HuH-7.5 (cell line): ENCODE results near the gene SERINC2.

ENCODE experiments used
- DNase-seq: peaks from one replicate; pipeline ENCODE4 v3.0.0; 2011; ENCODE audit warnings: low spot score

SERINC2 gene

DNA sequence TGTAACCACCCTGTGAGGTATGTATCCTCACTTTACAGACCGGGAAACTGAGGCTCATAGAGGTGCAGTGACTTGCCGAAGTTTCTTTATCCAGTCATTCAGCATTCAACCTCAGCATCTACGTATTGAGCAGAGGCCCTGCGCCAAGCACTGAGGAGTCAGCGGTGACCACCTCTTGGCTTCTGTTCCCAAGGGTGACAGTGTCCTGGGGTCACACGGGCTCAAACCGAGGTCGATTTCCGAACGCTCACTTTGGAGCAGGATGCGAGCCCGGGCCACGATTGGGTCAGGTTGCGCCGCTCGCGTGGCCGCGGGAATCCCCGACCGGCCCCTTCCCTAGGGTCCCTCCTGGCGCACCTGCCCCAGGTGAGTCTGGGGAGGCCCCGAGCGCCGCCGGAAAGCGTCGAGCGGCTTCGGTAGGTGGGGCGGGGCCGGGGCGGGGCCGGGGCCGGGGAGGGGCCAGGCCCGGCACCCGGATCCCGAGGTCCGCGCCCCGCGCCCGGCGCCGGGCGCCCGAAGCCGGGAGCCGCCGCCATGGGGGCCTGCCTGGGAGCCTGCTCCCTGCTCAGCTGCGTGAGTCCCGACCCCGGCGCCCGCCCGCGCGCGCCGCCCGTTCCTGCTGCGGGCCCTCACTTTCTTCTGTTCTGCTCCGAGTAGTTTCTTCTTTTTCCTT is at the start of gene SERINC2:
TSS of gene SERINC2 (plus strand) at position 482 of the 673 bp plus-strand sequence. CDS start at position 535, 53 bp downstream.
- DNase-seq: peak; percentile 59

DNA sequence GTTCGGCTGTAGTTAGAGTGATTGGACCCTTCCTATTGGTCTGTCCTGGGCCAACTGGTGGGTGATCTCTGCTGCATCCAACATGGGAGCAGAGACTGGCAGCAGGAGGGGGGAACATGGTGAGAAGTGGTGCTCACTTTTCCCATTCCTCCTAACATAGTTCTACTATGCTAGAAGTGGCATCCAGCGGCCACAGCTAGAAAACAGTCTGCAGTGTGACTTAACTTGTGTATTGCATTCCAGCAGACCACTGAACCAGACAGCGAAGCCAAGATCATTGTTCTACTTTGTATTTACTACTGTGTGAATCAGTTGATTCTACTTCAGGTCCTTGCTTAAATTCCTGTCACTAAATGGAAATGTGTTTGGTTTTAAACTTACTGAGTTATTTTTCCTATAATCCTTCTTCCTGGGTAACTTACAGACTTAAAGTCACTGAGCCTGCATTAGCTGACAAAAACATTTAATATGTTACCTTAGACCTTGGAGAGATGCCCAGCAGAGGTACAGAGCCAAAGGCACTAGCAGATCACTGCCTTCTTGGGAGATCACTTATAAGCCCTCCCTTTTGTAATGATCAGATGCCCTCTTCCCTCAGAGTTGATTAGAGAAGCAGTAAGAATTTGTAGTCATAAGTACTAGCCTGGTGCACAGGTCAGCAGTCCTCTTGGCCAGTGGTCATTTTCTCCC is 48.3 kb upstream of the SERINC2 start:
- DNase-seq: no peak

DNA sequence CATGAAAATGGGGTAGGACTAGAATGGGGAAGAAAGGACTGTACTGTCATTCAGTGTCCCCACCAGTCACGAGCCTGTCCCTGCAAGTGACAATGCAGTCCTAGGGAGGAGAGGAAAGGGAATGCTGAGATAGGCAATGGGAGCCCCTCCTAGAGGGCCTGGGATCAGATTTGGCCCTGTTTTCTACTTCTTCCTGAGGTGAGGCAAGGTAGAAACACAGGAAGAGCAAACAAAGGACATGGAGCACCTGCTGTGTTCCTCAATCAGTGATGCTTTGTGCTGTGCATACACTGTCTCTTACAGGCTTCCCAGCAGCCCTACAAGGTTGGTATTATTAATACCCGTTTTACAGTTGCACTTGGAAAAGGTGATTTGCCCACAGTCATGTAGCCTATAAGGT is 46.2 kb upstream of the SERINC2 start:
- DNase-seq: no peak

DNA sequence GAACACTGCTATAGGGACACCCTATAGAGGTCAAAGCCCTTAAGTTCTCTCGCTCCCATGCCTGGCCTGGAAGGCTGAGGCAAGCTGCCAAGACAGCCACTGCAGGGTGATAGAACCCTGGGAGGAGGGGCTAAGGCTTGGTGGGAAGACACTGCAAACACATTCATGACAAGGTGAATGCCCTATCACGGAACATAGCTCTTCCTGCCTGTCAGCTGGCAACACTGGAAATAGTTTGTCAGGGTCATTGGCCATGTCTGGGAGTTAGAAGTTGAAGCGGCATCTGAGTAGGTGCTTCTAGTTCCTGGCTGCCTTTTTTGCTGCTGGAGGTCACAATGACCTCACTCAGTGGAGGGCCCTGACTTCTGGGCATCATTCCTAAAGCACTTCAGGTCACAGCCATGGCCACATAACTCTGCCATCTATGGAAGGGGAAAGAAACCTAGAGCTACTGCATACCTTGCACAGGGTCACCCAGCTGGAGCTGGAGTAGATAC is 44.4 kb upstream of the SERINC2 start:
- no peak for DNase-seq

DNA sequence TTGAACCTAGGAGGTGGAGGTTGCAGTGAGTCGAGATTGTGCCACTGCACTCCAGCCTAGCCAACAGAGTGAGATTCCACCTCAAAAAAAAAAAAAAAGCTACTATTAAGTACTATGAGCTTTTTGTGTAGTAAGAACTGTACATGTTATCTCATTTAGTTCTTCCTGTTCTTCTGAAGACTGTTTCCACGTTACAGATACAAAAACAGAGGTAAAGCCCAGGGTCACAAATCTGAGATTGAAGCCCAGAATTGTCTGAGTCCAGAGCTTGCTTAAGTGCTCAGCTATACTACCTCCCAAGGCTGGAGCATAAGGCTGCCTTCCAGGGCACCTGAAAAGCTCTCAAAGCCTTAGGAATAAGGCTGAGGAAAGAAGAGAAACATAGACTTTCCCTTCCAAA is 43.0 kb upstream of the SERINC2 start:
- DNase-seq: no peak

DNA sequence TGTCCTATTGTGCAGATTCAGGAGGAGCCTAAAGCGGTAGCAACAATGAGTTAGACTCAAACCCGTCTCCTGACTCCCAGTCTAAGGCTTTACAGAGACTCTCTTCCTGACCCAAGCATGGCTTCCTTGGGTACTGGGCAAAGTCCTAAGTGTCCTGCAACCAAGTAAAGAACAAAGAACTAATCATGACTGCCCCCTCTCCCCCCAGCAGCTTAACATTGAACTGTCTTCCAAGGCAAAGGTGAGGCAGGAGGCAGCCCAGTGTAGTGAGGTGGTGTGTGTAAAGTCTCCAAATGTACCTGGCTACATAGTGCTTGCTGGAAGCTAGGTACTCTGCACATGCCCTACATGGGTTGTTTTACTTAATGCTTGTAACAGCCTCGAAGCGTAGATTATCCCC is 42.4 kb upstream of the SERINC2 start:
- no peak for DNase-seq

DNA sequence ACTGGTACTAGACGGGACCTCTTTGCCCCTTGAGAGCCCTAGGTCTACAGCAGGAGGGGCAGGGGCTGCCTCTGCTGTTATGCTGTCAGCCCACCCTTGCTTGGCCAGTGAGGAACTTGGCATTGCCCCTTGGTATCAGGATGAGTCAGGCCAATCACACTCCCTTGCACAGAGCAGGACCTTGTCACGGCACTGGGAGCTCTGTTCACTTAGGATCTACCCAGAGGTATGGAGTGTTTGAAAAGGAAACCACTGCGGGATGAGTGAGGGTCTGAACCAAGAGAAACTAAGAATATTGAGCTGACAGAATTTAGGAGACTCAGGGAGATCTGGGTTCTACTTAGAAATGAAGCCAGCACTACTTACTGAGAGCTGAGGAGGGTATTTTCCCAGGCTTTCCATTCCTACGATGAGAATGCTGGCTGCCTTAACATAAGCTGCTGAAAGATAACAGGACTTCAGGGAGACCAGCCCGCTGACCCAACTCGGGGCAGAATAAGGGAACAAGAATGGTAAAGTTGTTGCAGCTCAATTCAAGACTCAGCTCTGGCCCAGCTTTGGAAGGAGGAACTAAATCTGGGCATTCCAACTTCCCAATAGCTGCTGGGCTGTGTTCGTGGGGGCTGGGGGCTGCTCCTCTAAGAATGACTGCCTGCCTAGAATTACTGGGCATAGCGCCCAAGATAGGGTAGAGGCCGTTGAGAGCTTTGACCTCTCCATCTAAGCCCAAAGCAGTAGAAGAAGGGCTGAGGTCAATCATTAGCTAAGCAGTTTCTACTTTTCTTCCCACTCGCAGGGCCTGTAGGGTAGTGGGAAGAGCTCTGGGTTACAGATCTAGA is 41.7 kb upstream of the SERINC2 start:
- DNase-seq: peak; percentile 43

DNA sequence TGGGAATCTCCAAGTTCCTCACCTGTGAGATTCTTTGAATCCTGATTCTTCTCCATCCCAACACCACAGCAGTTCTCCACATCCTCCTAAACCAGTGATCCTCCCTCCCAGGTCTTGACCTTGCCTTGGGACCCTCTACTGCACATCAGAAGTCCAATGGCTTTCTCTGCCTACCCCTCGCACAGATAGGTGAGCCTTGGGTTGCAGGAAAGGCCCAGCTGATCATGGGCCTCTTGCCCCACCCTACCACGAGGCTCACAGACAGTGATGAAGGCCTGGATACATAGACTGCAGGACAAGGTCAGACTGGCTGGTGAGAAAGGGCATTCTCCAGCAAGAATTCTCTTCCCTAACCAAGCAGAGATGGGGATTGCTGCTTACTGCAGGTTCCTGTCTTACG is 41.0 kb upstream of the SERINC2 start:
- DNase-seq: no peak

DNA sequence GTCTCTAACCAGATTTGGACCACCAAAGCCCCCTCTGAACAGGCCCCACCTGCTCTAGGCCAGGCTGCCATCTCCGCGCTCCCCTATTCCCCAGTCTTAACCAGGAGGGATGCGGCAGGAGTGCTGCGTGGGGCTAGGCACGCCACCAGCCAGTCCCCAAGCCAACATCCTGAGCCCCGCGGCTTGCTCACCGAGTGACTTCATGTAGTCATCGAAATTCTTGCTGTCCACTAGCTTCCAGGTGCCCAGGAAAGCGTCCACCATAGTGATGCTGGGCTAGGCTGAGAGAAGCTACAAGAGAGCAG is 40.3 kb upstream of the SERINC2 start:
- no peak for DNase-seq

DNA sequence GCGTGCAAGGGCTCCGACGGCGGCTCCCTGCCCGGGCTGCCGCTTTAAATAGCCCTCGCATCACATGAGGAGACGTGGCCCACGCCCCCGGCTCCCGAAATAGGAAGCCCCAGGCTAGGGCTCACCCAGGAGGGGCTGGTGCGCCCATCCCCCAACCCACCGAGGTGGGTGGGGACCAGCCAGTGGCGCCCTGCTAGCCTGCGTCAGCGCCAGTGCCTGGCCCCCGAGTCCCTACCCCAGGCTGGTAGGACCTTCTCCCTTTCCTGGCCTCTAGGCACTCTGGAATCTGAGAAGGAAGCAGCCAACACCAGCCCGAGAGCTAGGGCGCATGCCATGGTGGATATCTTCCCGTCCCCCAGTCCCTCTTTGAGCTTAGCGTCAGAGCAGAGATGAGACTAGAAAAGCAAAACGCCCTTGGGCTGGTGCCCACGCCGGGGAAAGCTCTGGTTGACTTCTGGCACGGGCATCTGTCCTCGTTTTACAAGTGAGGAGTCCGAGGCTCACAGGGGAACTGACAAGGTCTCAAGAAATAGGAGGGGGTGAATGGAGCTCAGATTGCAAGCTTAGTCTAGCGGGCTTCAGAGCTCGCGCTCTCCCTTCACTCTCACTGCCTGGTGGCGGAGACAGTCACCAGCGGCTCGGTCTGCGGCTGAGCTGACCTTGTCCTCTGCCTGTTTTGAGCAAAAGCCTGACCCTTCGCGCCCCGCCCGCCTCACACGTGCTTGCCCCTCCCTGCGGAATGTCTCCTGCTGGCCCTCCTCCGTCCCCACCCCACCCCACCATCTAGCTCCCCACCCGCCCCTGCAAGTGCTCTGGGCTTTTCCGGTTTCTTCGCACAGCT is 39.7 kb upstream of the SERINC2 start, which contains the start of gene FABP3:
TSS of gene FABP3 (minus strand) at position 21 of the 841 bp plus-strand sequence. CDS start 62 bp downstream, outside the sequence.
- DNase-seq: peak; percentile 63

DNA sequence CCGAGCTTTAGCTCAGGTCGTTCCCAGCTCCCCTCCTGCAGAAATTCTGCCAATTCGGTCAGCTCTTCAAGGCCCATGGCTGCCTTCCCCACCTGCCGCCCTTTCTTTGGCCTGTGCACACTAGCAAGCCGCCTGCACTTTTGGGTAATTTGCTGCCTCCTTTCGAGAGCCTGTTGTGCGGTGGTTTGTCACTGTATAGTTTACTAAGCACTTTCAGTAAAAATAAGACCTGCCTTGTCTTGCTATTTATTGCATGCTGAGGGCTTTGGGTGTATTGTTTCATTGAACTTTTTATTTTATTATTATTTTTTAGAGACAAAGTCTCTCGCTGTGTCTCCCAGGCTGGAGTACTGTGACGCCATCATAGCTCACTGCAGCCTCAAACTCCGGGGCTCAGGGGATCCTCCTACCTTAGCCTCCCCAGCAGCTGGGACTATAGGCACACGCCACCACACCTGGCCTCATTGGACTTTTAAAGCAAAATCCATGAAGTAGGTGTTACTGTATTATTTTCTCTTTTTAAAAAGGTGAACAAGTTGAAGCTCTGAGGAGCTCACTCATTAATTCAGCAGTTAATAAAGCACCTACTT is 39.0 kb upstream of the SERINC2 start:
- DNase-seq: no peak

DNA sequence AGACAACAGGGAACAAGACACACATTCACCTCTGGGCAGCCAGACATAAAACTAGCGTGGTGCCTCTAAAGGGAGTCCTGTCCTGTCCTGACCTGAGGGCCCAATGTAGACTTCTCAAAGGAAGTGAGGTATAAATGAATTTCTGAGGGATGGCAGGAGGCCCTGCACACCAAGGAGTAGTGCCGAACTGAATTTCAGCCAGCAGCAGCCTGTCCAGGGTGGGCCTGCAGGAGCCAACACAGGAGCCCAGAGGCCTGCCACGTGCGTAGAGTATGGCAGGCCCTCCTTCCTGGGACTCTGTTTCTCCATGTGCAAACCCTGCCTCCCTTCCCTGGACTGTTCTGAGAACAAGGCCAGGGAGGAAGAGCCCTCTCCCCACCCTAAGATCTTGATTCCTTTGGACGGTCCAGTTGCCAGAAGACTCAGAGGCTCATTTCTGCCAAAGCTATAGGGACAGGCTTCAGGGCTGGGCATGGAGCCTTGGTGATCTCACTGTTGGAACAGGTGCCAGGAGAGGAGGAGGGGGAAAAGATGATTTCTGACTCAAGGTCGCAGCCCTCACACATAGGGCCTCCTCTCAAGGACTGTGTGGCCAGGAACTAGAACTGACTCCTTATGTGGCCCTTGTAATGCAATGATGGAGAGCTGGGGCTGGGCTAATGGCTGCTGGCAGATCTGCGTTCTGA is 38.4 kb upstream of the SERINC2 start:
- no peak for DNase-seq

DNA sequence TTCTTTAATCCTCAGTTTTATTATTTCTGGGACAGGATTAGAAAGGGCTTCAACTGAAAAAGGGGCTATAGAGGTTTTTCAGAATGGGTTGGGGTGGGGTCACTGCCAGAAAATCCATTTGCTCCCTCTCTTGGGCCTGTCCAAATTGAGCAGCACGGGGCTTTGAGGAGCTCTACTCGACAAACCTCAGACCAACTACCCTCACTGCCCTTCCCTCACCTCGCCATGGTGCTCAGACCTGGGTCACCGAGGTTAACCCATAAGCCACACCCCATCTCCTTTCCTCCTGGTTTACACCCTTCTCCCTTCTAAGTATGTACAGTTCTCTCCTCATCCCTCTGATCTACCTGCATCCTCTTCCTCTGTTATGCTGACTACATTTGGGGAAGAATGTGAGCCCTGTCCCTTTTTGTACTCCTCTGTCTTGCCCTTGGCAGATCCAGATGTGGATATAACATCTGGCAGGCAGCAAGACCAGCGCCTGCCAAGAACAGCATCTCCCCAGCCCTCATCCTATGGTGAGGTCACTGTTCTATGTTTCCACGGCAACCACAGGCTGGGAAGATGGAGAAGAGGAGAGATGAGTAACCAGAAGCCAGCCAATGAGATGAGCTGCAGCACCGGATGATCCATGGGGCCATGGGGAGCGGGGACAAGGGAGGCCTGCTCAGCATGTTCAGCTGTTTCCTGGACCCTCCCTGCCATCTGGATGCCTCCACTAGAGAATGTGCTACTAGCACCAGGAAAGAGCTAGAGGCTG is 36.5 kb upstream of the SERINC2 start:
- DNase-seq: no peak

DNA sequence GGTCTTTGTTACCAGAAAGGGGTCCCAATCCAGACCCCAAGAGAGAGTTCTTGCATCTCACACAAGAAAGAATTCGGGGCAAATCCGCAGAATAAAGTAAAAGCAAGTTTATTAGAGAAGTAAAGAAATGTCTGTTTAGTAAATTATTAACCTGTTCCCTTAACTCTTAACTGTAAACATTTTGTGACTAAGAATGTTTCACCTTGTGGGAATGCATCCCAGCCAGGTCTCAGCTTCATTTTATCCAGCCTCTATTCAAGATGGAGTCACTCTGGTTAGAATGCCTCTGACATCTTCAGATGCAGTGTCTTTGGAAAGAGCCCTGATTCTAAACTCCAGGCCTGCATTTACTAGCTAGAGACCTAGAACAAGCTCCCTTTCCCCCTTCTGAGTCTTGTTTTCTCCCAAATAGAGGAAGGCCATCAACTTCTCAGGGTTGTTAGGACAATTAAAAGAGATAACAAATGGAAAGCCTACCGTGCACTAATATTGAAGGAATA is 35.6 kb upstream of the SERINC2 start:
- DNase-seq: no peak

DNA sequence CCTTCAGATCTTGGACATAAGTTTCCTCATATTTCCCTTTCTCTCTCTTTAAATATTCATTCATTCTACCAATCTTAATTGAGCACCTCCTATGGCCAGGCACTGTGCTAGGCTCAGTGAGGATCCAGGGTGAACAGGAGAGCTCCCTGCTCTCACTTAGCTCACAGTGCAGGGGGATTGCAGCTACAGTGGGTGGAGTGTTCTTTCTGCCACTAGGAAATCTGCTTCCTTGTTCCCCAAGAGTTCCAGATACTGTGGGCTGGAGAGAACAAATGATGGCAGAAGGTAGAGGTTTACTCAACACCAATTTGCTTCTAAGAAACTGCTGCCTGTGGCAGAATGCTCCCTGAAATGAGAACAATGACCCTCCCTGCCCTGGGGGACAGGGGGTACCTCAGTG is 35.0 kb upstream of the SERINC2 start:
- no peak for DNase-seq

DNA sequence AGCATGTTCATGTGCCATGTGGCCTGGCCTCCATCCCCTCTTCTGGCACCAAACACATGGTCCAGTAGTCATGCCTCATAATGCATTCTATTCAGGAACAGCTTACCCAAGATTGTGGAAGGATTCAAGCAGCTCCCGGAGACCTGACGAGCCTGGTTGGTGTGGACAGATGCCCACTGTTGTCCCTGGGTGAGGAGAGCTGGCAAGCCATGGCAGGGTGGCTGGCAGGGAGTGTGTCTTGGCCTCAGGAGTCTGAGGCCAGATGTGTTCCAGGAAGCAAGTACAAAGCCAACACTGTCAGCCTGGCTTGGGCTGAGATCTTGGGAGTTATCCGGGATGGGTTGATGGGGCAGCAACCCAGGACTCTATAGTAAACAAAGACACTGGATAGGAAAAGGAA is 32.8 kb upstream of the SERINC2 start:
- no peak for DNase-seq

DNA sequence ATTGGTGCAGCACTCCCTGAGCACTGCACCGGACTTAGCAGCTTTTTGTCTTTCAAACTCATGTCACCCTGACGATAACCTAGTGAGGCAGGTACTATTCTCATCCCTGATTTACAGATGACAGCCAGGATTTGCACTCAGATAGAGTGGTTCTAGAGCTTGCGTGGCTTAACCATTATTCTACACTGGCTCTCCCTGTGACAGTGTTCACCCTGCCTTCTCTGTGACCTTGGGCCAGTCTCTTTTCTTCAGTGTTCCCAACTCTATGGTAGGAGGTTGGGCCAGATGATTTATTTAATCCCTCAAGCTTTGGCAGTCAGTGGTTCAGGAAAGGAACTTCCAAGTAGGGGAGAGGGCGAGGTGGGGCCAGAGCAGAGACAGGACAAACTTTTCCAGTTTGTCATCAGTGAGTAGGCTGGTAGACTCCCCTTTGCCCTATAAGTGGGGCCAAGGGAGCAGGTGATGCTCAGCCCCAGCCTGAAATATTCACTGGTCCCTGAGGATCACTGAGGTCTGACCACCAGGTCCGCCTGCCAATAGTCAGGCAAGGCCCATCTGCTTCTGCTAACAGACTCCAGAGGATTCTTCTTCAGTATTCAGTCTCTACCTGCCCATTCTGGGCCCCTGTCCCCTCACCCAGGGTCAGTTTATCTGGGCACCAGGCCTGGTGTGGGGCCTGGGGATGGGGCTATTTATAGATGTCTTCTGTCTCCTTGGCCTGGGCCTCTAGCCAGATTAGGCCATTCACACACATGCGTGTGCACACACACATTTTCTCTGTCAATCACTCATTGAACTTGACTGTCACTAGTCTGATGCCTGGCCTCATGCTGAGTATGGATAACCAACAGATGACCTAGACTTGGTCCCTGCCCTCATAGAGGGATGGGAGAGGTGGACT is 31.4 kb upstream of the SERINC2 start:
- DNase-seq: no peak

DNA sequence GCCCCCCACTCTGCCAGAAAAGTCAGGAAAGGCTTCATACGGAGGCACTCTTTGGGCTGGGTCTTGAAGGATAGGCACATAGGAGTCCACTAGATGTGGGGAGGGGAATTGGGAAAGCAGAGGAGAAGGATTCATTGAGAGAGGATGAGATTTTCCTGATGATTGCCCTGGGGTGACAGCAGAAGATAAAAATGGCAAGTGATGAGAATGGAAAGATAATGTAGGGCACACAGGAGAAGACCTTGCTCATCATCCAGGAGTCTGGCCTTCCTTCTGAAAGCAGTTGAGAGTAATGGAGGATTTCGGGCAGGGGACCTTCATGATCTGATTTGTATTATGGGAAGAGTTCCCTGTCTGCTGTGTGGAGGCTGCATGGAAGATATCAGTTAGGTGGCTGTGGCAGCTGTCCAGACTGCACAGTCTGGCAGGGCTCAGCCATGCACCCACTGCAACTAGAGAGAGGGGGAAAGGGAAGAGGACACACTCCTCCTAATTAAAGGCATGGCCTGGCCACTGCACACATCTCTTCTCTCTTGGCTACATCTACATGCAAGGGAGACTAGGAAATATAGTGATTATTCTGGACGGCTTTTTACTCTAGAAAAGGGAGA is 30.5 kb upstream of the SERINC2 start:
- no peak for DNase-seq
